Progenitor cell of endocrine pancreas (in vitro differentiated cells): ENCODE results near the gene PIGP. TPM values are rescaled to one million over a fixed set of nuclear protein-coding genes. Genes with fewer than 3 reads are reported as not detected.
"Not testable (repeated sequence)": the region's sequence is repeated elsewhere in the genome, so short reads cannot be mapped to it uniquely, and the experiment has no call there.

Experiments used
- DNase-seq: peaks from one replicate; pipeline ENCODE4 v3.0.0; 2021; ENCODE audit warnings: low spot score; ENCODE audit not compliant: unreplicated experiment
- H3K27ac Mint-ChIP-seq: 2 replicates; pipeline ENCODE4 v1.8.0; 2021; ENCODE audit warnings: mild to moderate bottlenecking, moderate library complexity, mixed read lengths
- H3K27me3 Mint-ChIP-seq: 2 replicates; pipeline ENCODE4 v1.8.0; 2021; ENCODE audit warnings: mixed read lengths
- H3K36me3 Mint-ChIP-seq: 2 replicates; pipeline ENCODE4 v1.8.0; 2022; ENCODE audit warnings: mixed read lengths; ENCODE audit not compliant: insufficient read depth
- H3K4me1 Mint-ChIP-seq: 2 replicates; pipeline ENCODE4 v1.8.0; 2021; ENCODE audit warnings: low read depth, mixed read lengths
- H3K4me3 Mint-ChIP-seq: 2 replicates; pipeline ENCODE4 v1.8.0; 2021; ENCODE audit warnings: low read depth, mild to moderate bottlenecking, moderate library complexity, mixed read lengths
- H3K9me3 Mint-ChIP-seq: 2 replicates; pipeline ENCODE4 v1.8.0; 2021; ENCODE audit warnings: low read depth, mixed read lengths
- long read RNA-seq: library from polyadenylated mRNA; unstranded; transcript quantifications from one replicate; pipeline ENCODE4 v2.0.0, GENCODE V29; 2020
- total RNA-seq: library from RNA; stranded (reverse); gene quantifications from 2 replicates; pipeline ENCODE4 v1.2.1, GENCODE V29; 2021
- TF ChIP-seq, protein P1 (sequence below): fragments of 200-600 bp; sonication (generic); IDR thresholded peaks from one replicate; pipeline ENCODE4 v1.5.0; 2021; ENCODE audit warnings: antibody characterized with exemption, mild to moderate bottlenecking; ENCODE audit not compliant: unreplicated experiment

The PIGP gene
- 16.7 and 17.8 TPM in 2 replicates for total RNA-seq
- long read RNA-seq, full-length matches to known transcripts = 6 of 6 reads
- long read RNA-seq, partial matches to known transcripts = 0 of 6 reads
- long read RNA-seq, other reads (novel, unspliced or antisense) = 0 of 6 reads

DNA sequence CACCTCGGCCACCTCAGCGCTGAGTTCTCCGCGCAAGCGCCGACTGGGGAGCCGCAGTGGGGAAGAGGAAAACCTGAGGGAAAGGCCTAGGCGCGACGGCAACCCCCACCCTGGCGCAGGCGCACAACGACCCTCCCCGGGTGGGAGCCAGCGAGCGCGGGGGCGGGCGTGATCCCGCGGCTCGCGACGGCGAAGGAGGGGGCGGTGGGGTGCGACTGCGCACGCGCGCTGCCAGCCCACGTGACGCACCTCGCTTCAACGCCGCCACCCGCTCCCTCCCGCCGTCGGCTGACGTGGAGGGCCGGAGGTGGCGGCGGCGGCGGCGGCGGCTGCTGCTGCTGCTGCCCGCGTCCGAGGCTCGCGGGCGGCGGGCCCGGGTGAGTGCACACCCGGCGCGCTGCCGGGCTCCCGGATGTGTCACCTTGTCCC, at the start of gene PIGP, which contains the start of gene TTC3:
Gene PIGP (minus strand): TSS at position 84 of the 429 bp plus-strand sequence. CDS start 556 bp downstream, outside the sequence.
Gene TTC3 (plus strand): TSS at position 267 of the 429 bp plus-strand sequence. CDS start 14,004 bp downstream, outside the sequence.
- peaks cover 31% of the 10 kb centered on the region for H3K4me1 Mint-ChIP-seq
- H3K4me3 Mint-ChIP-seq = peak within 1 kb of the TSS; percentile 93
- no peaks in the 10 kb centered on the region for H3K27me3 Mint-ChIP-seq
- H3K9me3 Mint-ChIP-seq = peaks cover 2% of the 10 kb centered on the region
- TF ChIP-seq, protein P1, sequence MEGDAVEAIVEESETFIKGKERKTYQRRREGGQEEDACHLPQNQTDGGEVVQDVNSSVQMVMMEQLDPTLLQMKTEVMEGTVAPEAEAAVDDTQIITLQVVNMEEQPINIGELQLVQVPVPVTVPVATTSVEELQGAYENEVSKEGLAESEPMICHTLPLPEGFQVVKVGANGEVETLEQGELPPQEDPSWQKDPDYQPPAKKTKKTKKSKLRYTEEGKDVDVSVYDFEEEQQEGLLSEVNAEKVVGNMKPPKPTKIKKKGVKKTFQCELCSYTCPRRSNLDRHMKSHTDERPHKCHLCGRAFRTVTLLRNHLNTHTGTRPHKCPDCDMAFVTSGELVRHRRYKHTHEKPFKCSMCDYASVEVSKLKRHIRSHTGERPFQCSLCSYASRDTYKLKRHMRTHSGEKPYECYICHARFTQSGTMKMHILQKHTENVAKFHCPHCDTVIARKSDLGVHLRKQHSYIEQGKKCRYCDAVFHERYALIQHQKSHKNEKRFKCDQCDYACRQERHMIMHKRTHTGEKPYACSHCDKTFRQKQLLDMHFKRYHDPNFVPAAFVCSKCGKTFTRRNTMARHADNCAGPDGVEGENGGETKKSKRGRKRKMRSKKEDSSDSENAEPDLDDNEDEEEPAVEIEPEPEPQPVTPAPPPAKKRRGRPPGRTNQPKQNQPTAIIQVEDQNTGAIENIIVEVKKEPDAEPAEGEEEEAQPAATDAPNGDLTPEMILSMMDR = no peak
- peak; percentile 99 for DNase-seq
- peak within 1 kb of the TSS; percentile 97 for H3K27ac Mint-ChIP-seq
- H3K36me3 Mint-ChIP-seq = peaks cover 6% of the 10 kb centered on the region

DNA sequence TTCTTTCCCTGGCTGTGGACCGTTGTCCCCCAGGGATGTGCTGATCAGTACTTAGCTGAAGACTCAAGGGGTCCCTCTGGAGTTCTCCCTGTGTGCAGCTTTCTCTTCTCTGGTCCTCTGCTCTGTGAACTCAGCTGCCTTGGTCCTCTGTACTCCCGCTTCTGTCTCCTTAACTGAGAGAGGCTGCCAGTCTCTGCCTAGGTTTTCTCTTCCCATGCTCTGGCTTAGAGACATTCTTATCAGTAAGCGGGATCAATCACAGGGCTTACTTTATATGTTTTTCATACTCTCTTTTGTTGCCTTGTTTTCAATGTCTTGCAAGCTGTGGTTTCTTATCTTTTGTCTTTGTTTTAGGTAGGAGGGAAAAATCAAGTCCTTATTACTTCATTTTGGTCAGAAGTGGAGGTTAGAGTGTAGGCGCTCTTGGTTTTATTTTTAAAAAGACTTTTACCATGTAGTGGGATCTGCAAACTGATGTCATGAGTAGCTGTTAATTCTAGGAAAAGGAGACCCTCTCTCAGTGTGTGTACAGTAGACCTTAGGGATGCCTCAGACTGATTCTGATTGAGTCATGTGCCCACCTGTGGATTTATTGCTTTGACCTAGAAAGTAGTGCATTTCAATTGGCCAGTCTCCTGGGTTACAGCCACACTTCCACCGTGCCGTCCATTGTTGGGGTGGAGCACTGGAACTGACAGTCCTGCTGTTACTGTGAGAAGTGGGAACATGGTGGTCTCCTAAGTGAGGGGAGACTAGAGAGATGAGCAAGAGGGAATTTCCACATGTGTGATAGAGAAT, 46.7 kb upstream of the PIGP start:
- H3K27me3 Mint-ChIP-seq = no peaks in the 10 kb centered on the region
- peaks cover 20% of the 10 kb centered on the region for H3K4me1 Mint-ChIP-seq
- DNase-seq = no peak
- H3K27ac Mint-ChIP-seq = peak overlapping the region; percentile 6
- H3K36me3 Mint-ChIP-seq = peaks cover 16% of the 10 kb centered on the region
- no peaks in the 10 kb centered on the region for H3K9me3 Mint-ChIP-seq
- TF ChIP-seq, protein P1 = no peak
- no peak overlapping the region for H3K4me3 Mint-ChIP-seq

DNA sequence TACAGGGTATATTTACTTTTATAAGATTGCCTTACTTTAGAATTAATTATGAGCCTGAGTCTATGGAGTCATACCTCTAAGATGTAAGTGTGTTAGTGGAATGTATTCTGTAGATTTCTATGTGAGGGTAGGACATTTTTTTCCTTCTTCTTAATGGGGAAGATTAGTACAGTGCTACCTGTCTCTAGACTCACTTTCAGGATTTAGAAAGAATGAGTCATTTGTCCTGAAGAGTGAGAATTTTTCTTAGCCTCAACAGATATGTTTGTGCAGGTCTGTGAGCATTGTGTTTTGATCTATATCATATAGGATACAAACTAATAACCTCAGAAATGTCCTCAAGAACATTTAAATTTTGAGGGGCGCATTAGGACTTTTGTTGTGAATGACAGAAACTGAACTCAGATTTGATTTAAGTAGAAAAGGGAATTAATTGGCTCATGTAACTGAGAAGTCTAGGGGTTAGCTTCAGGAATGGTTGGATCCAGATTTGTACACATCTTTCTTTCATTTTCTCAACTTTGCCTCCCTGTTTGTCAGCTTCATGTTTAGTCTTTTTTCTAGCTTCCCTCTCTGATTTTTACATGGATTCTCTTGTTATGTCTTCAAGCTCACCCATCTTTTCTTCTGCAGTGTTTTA, 45.4 kb upstream of the PIGP start:
- TF ChIP-seq, protein P1 = no peak

DNA sequence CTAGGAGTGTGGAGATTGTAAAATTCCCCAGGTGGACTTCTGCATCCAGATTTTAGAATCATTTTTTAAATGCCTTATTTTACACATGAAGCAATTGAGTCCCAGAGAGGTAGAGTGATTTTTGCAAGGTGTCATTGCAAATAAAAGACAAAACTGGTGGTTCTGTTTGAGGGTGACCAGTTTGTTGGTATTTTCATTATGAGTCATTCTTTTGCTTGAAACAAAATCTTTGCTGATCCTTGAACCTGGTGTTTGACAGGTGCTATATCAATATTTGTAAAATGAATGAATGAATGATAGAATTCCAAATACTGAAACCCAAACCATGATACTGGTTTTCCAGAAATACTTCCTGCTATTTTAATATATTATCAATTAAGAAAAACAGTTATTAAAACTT, 44.3 kb upstream of the PIGP start:
- no peaks in the 10 kb centered on the region for H3K9me3 Mint-ChIP-seq
- no peak for DNase-seq
- no peak overlapping the region for H3K4me3 Mint-ChIP-seq
- no peak overlapping the region for H3K27ac Mint-ChIP-seq
- H3K27me3 Mint-ChIP-seq = no peaks in the 10 kb centered on the region
- H3K36me3 Mint-ChIP-seq = peaks cover 24% of the 10 kb centered on the region
- TF ChIP-seq, protein P1 = no peak
- H3K4me1 Mint-ChIP-seq = peaks cover 20% of the 10 kb centered on the region

More for the DNA sequence above, 45.4 kb upstream of the PIGP start:
- Mint-ChIP-seq H3K9me3 (no peaks in the 10 kb centered on the region), H3K27ac (no peak overlapping the region), H3K36me3 (peaks cover 19% of the 10 kb centered on the region), H3K4me1 (peaks cover 20% of the 10 kb centered on the region), H3K27me3 (no peaks in the 10 kb centered on the region), H3K4me3 (no peak overlapping the region)
- no peak for DNase-seq

DNA sequence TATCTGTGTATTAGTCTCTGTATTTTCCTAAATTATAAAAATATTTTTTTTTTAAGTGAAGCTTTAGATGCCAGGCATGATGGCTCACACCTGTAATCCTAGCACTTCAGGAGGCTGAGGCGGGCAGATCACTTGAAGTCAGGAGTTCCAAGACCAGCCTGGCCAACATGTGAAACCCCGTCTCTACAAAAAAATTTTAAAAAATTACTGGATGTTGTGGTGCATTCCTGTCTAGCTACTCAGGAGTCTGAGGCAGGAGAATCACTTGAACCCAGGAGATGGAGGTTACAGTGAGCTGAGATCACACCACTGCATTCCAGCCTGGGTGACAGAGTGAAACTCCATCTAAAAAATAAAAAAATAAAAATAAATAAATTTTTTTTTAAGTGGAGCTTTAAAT, 43.6 kb upstream of the PIGP start:
- H3K27ac Mint-ChIP-seq, H3K9me3 Mint-ChIP-seq, DNase-seq, H3K27me3 Mint-ChIP-seq, H3K4me3 Mint-ChIP-seq: not testable (repeated sequence)
- H3K36me3 Mint-ChIP-seq = peaks cover 29% of the 10 kb centered on the region
- peaks cover 20% of the 10 kb centered on the region for H3K4me1 Mint-ChIP-seq

DNA sequence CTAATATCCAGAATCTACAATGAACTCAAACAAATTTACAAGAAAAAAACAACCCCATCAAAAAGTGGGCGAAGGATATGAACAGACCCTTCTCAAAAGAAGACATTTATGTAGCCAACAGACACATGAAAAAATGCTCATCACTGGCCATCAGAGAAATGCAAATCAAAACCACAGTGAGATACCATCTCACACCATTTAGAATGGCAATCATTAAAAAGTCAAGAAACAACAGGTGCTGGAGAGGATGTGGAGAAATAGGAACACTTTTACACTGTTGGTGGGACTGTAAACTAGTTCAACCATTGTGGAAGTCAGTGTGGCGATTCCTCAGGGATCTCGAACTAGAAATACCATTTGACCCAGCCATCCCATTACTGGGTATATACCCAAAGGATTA, 41.4 kb upstream of the PIGP start:
- Mint-ChIP-seq H3K9me3 (peaks cover 11% of the 10 kb centered on the region), H3K4me1 (peaks cover 15% of the 10 kb centered on the region), H3K36me3 (peaks cover 41% of the 10 kb centered on the region)
- H3K27me3 Mint-ChIP-seq, H3K27ac Mint-ChIP-seq, DNase-seq, H3K4me3 Mint-ChIP-seq: not testable (repeated sequence)

DNA sequence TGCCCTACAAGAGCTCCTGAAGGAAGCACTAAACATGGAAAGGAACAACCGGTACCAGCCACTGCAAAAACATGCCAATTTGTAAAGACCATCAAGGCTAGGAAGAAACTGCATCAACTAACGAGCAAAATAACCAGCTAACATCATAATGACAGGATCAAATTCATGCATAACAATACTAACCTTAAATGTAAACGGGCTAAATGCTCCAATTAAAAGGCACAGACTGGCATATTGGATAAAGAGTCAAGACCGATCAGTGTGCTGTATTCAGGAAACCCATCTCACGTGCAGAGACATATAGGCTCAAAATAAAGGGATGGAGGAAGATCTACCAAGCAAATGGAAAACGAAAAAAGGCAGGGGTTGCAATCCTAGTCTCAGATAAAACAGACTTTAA, 38.2 kb upstream of the PIGP start:
- not testable (repeated sequence) for H3K27me3 Mint-ChIP-seq, DNase-seq, H3K4me3 Mint-ChIP-seq, H3K27ac Mint-ChIP-seq, H3K4me1 Mint-ChIP-seq
- H3K9me3 Mint-ChIP-seq = peaks cover 34% of the 10 kb centered on the region
- peaks cover 63% of the 10 kb centered on the region for H3K36me3 Mint-ChIP-seq
